Activated T-cell treated with anti-CD3 and anti-CD28 coated beads for 4 hours (primary cell): Measurements from ENCODE around the gene ZNF688.
"Not testable (repeated sequence)": the region's sequence is repeated elsewhere in the genome, so short reads cannot be mapped to it uniquely, and the experiment has no call there.

Experiments used
- DNase-seq: peaks from one replicate; pipeline ENCODE4 v3.0.0-alpha.2; 2020

The ZNF688 gene

GRCh38 chr16:30555315-30556124 is 16.0 kb downstream of the ZNF688 start:
- no peak for DNase-seq

- DNase-seq: no peak
Measured at GRCh38 chr16:30554557-30555314, 16.8 kb downstream of the ZNF688 start.

- no peak for DNase-seq
Measured at GRCh38 chr16:30553393-30553899, 18.1 kb downstream of the ZNF688 start.

- DNase-seq: no peak
Measured at GRCh38 chr16:30552956-30553355, 18.6 kb downstream of the ZNF688 start.

GRCh38 chr16:30551781-30552180 is 19.7 kb downstream of the ZNF688 start:
- peak; percentile 33 for DNase-seq

GRCh38 chr16:30548416-30549253 is 22.9 kb downstream of the ZNF688 start:
- no peak for DNase-seq

- DNase-seq: no peak
Measured at GRCh38 chr16:30546115-30546514, 25.4 kb downstream of the ZNF688 start.

GRCh38 chr16:30543067-30543466 is 28.4 kb downstream of the ZNF688 start:
- no peak for DNase-seq

- no peak for DNase-seq
Measured at GRCh38 chr16:30541502-30542329, 29.8 kb downstream of the ZNF688 start.

GRCh38 chr16:30540916-30541464 is 30.5 kb downstream of the ZNF688 start:
- DNase-seq: not testable (repeated sequence)

- DNase-seq: not testable (repeated sequence)
Measured at GRCh38 chr16:30539986-30540526, 31.5 kb downstream of the ZNF688 start.

- DNase-seq: no peak
Measured at GRCh38 chr16:30539000-30539964, 32.2 kb downstream of the ZNF688 start.

GRCh38 chr16:30536391-30537024 is 35.0 kb downstream of the ZNF688 start:
- DNase-seq: not testable (repeated sequence)

GRCh38 chr16:30535777-30536190 is 35.7 kb downstream of the ZNF688 start:
- peak; percentile 50 for DNase-seq

GRCh38 chr16:30535106-30535776 is 36.3 kb downstream of the ZNF688 start:
- no peak for DNase-seq

GRCh38 chr16:30534368-30535105 is 37.0 kb downstream of the ZNF688 start, which contains the start of gene ZNF747:
Gene ZNF747, minus strand, starts transcription at chr16:30534858. Its CDS starts 179 bp downstream, at chr16:30534679.
- DNase-seq: peak; percentile 89

- no peak for DNase-seq
Measured at GRCh38 chr16:30533748-30534367, 37.7 kb downstream of the ZNF688 start.

GRCh38 chr16:30533146-30533522 is 38.4 kb downstream of the ZNF688 start:
- DNase-seq: no peak
